ENCODE results near the gene PHF21B. TPM values are rescaled to one million over a fixed set of nuclear protein-coding genes. Genes with fewer than 3 reads are reported as not detected.
A peak's percentile ranks its signal among the peaks of the same experiment; 100 is the strongest.

PHF21B gene
- total and polyA plus RNA-seq, 2 experiments from 2014 or later, result 20.6 to 149 TPM

GRCh38 chr22:44869196-44869595, 140.6 kb downstream of the PHF21B start:
- H3K4me1 ChIP-seq (ENCODE audit: insufficient read depth), result peaks cover 3% of the 10 kb centered on the region; the same call in 1 of the 2 replicates
- ATAC-seq (no peak), DNase-seq (ENCODE audit: low spot score) (no peak)
- Mint-ChIP-seq H3K27me3 (ENCODE audit: insufficient read depth, low read depth, poor library complexity) (peaks cover 12% of the 10 kb centered on the region), H3K4me3 (no peak overlapping the region), H3K4me1 (peaks cover 15% of the 10 kb centered on the region), H3K27ac (peak overlapping the region; percentile 70; the same call in 1 of the 2 replicates), H3K9me3 (peaks cover 16% of the 10 kb centered on the region), H3K36me3 (ENCODE audit: low read depth) (peaks cover 22% of the 10 kb centered on the region)
- no peaks in the 10 kb centered on the region for H3K9me2 ChIP-seq (ENCODE audit: insufficient read depth)
- H3F3A ChIP-seq (replicated peaks; ENCODE audit: low read depth), result no peaks in the 10 kb centered on the region
- H3K27me3 ChIP-seq (ENCODE audit: insufficient read depth), result no peaks in the 10 kb centered on the region
- no peak overlapping the region for H3K4me3 ChIP-seq
- H3K79me2 ChIP-seq (replicated peaks; ENCODE audit: insufficient read depth), result no peaks in the 10 kb centered on the region
- TF ChIP-seq CREB1 (CRISPR knock-in tag; IDR thresholded peaks at IDR 0.05; ENCODE audit: low read depth) (no peak), EZH2 (IDR thresholded peaks at IDR 0.05; ENCODE audit: low read depth, unreplicated experiment) (no peak), REST (IDR thresholded peaks at IDR 0.05; ENCODE audit: unreplicated experiment) (no peak), JUNB (IDR thresholded peaks at IDR 0.05; ENCODE audit: unreplicated experiment) (no peak), ZNF462 (CRISPR knock-in tag; IDR thresholded peaks at IDR 0.05) (no peak), NANOG (IDR thresholded peaks at IDR 0.05; ENCODE audit: borderline replicate concordance) (no peak), POLR2AphosphoS5 (IDR thresholded peaks at IDR 0.05; ENCODE audit: low read depth) (no peak), ZNF331 (CRISPR knock-in tag; IDR thresholded peaks at IDR 0.05; ENCODE audit: low read depth) (no peak), CTCF (conservative IDR thresholded peaks at IDR 0.05; ENCODE audit: low read depth in 2 of 2) (no peak), ZNF114 (CRISPR knock-in tag; IDR thresholded peaks at IDR 0.05) (no peak), EZH2phosphoT487 (IDR thresholded peaks at IDR 0.05; ENCODE audit: unreplicated experiment) (no peak), ETS1 (IDR thresholded peaks at IDR 0.05) (no peak), STAT1 (IDR thresholded peaks at IDR 0.05; ENCODE audit: unreplicated experiment) (no peak)
- H3K36me3 ChIP-seq (ENCODE audit: insufficient read depth), result no peaks in the 10 kb centered on the region
- H4K20me1 ChIP-seq (replicated peaks; ENCODE audit: insufficient read depth), result no peaks in the 10 kb centered on the region; the same call in 1 of the 2 replicates
- no peak overlapping the region for H3K4me2 ChIP-seq
- no peak overlapping the region for H2AFZ ChIP-seq
- H3K27ac ChIP-seq (ENCODE audit: low read depth), result no peak overlapping the region
